Activated CD8-positive, alpha-beta memory T cell treated with anti-CD3 and anti-CD28 coated beads, Interleukin-2, amount 50 U/mL, for 48 hours (primary cell): Measurements from ENCODE around the gene MAK.
"Not testable (repeated sequence)": the region's sequence is repeated elsewhere in the genome, so short reads cannot be mapped to it uniquely, and the experiment has no call there.

Experiments
- DNase-seq: peaks from one replicate; pipeline ENCODE4 v3.0.0-alpha.2; 2020

Gene MAK

DNA sequence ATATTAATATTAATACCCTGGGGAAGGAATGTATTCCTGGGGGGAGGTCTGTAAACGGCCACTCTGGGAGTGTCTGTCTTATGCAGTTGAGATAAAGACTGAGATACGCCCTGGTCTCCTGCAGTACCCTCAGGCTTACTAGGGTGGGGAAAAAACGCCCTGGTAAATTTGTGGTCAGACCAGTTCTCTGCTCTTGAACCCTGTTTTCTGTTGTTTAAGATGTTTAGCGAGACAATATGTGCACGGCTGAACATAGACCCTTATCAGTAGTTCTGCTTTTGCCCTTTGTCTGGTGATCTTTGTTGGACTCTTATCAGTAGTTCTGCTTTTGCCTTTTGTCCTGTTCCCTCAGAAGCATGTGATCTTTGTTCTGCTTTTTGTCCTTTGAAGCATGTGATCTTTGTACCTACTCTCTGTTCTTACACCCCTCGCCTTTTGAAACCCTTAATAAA, 15.5 kb upstream of the MAK start:
- not testable (repeated sequence) for DNase-seq

DNA sequence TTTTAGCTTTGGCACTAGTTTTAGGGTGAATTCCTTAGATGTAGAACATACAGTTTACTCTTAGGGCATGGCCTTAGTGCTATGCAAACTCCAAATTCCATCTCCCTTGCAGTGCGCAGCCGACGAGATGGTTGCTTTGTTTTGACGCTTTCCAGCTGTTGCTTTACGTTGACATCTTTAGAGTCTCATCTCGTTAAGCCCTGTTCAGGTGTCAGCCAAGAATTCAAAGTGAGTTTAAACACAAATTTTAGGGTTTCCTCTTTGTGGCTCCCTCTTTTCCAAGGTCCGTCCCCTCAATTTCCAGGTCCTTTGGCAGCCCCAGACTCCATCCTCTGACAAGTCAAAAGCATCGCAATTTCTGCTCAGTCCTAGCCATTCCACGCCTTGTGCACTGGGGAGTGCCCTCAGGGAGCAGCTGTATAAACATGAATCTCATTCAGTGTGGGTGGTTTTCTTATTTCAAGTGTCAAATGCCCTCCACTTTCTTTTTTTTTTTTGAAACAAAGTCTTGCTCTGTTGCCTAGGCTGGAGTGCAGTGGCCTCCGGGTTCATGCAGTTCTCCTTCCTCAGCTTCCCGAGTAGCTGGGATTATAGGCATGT, 14.1 kb upstream of the MAK start:
- no peak for DNase-seq

DNA sequence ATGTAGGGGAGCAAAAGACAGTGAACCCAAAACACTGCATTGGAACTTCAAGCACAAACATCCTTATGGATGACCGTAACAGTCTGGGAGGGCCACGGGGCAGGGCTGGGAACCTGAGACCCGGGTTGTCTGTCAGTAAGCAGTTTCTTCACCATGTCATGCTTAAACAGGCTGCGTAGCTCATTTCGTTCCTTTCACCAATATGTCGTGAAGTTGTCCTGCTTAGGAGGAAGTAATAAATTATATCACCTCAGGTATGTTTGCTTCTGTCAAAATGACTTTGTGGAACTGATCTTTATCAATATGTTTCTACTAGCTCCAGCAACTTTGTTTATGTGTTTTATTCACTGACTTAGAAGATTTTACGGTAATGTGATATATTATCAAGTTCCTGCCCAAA, 12.4 kb upstream of the MAK start:
- no peak for DNase-seq

DNA sequence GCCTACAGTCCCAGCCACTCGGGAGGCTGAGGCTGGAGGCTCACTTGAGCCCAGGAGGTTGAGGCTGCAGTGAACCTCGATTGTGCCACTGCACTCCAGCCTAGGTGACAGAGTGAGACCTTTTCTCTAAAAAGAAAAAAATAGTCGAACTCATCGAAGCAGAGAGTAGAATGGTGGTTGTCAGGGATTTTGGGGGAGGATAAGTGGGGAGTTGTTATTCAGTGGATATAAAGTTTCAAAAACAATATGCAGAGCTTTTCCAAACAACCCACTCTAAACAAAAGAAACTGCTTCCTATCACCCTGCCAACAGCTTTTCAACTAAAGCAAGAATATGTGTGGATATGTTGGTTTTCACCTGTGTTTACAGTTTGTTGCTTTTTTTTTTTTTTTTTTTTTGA, 11.6 kb upstream of the MAK start:
- no peak for DNase-seq

DNA sequence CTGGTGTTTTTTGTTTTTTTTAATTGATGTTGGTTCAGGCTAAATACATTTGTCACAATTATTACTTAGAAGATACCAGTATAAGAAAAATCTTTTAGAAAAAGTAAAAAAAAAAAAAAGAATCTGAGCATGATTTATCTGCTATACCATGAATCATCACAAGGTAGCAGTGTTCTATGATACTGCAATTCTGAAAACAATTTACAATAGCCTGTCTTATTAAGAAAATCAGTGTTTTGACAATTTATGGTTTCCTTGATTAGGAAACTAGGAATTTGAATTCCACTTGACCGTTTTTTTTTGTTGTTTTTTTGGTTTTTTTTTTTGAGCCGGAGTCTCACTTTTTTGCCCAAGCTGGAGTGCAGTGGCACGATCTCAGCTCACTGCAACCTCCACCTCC, 9.3 kb upstream of the MAK start:
- no peak for DNase-seq

DNA sequence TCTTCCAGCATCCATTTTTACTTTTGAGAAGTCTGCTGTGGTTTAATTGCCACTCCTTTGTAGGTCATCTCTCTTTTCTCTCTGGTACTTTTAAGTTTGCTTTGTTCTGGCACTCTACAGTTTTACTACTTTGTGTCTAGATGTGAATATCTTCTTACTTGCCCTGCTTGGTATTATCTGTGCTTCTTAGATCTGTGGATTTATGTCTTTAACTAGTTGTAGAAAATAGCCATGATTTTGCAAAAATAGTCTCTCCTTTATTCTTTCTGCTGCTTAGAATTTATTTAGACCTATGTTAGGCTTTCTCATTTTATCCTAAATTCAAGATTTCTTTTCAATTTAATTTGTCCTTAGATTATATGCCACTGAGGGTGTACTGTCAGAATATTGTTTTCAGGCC, 5.2 kb upstream of the MAK start:
- no peak for DNase-seq

DNA sequence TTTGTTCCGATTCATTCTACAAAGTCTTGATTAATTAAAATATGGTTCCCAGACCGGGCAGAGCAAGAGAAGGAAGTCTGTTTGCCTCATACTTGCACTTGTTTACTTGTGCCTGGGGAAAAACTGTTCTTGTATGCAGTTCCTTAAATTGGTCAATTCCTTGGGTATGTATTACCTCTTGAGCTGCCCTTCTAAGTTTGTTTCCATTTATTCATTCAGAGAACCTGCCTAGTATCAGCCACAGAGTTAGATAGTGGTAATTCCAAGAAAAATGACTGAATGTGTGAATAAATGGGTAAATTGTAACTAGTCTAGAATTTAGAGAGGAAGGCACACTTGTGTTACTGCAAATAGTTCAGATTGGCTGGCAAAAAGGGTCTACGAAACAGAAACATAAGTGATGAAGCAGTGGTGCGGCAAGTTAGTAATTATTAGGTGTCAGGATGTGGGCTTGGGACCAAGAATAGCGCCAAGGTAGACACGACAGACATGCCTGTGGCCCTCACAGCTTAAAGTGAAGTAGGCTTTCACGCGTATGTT, 525 bp upstream of the MAK start:
- peak; percentile 57 for DNase-seq

DNA sequence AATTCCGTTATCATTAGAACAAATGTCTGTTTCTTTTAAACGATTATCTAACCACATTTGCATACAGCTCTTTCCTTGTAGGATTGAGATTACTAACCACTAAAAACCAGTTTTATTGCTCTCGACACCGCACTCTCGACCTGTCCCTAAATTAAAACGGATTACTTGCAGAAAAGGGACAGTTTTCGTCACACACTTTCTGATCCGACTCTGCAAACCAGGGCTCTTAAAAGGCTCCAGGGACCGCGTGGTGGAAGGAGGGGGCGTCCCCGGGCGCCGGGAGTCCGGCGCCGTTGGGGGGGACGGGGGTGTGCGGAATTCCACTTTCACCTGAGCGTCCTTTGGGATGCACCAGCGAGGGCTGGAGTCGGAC, 731 bp downstream of the MAK start:
- DNase-seq = no peak

DNA sequence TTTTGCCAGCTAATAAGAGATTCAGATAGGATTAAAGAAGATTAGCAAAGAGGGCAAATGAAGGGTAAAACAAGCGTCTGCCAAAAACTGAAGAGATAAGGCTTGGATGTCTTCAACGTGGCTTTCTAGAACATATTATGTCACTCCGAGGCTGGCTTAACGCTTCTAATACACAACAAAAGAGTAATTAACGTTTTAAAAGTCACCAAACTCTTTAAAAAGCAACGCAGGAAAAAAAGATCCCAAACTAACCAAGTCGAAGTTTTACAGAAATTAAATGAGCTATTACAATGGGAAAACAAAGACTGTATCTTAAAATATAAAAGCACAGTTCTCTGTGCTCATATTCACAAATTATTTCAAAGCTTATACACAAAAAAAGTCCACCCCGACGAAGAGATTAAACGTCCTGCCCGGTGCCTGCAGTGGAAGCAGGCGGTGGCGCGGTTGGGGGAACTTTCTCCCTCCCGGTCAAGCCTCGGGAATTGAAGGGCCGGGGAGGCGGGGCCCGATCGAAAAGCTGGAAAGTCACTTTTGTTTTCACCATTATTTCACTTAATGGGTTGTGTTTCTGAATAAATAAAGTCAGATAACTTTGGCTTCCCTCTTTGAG, 1.2 kb downstream of the MAK start:
- no peak for DNase-seq

DNA sequence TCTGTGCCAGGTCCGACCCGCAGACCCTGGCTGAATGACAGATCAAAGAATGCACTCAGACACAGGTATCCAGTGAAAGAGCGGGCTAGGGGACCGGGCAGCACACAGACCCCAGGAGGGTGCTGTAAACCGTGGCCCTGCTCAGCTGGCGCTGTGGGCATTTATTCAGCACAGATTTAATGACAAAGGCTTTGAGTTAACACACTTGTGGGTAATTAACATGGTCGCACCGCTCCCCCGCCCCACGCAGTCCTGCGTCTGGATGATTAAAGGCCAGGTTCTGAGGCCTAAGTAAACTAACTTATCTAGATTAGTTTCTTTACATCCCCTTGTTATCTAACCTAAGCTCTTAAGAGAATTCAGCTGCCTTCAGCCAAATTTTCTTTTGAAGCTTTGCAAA, 3.5 kb downstream of the MAK start:
- no peak for DNase-seq

DNA sequence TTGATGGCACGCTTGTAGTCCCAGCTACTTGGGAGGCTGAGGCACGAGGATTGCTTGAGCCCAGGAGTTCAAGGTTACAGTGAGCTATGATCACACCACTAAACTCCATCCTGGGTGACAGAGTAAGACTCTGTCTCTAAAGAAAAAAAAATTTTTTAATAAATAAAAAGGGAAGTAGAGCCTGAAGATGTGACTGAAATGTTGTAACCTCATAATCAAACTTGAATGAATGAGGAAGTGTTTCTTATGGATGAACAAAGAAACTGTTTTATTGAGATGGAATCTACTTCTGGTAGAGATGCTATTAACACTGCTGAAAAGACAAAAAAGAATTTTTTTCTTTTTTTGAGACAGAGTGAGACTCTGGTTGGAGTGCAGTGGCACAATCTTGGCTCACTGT, 6.7 kb downstream of the MAK start:
- no peak for DNase-seq

DNA sequence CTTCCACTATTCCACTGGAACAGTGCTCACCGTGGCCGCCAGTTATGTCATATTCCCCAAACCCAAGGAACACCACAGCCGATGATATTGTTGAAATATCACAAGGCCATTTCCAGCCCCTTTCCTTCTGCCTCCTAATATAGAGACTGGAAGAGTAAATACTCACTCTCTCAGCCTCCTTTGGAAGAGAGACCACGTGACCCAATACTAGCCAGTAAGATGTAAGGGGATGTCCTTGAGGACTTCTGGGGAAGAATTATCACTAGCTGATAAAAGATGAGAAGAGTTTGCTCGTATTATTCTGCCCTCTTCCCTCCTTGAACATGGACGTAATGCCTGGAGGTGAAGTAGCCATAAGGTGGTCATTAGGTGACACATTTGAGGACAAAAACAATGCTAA, 13.5 kb downstream of the MAK start:
- no peak for DNase-seq

DNA sequence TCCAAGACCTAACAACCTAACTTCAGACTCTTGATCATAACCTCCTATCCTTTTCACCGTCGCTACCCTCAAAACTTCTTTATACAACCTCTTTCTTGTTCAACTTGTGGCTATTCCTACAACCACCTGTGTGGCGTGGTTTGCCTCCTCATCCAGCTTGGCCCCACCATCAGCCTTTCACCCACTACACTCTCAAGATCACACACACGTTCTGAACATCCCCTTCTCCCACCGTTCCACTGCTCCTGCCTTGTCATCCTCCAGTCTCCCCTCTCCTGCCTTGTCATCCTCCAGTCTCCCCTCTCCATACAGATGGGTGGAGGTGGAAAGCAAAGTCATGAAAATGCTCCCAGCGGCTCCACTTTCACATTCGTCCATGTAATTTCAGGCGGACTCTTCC, 14.0 kb downstream of the MAK start:
- no peak for DNase-seq

DNA sequence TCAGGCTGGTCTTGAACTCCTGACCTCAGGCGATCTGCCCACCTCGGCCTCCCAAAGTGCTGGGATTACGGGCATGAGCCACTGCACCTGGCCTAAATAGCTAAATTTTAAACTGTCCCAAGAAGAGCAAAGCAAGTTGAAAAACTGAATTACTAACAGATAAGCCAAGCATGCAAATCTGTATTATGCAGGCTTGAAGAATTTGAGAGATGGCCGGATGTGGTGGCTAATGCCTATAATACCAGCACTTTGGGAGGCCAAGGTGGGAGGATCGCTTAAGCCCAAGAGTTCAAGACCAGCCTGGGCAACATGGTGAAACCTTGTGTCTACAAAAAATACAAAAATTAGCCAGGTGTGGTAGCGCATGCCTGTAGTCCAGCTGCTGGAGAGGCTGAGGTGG, 24.2 kb downstream of the MAK start:
- not testable (repeated sequence) for DNase-seq

DNA sequence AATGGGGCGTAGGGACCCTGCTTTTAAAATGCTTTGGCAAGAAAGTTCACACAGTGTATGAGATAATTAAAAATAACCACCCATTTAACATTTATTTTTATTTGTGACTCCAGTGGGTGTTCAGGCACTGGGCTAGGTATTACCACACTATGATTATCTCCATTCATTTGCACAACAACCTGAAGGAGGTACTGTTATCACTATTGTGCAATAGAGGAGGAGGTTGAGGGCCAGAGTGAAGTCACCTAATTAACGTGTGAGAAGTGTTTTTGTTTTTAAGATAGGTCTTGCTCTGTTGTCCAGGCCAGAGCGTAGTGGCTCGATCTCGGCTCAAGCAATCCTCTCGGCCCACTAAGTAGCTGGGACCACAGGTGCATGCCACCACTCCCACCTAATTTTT, 29.2 kb downstream of the MAK start:
- no peak for DNase-seq

DNA sequence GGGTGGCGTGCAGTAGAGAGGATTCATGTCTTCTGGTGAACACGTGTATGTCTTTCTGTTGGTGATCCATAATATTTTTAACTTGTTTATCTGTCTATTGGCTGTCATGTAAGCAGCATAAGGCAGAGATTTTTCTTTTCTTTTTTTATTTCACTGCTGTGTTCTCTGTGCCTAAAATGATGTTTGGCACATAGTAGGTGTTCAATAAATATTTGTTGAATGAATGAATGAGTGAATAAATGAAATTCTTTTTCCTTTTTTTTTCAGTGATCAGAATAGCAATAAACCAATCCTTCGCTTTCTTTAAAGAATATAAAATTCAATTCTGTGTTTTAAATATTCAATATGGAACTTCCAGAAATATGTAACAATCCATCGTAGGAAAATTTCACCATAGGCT, 30.0 kb downstream of the MAK start:
- DNase-seq = no peak

DNA sequence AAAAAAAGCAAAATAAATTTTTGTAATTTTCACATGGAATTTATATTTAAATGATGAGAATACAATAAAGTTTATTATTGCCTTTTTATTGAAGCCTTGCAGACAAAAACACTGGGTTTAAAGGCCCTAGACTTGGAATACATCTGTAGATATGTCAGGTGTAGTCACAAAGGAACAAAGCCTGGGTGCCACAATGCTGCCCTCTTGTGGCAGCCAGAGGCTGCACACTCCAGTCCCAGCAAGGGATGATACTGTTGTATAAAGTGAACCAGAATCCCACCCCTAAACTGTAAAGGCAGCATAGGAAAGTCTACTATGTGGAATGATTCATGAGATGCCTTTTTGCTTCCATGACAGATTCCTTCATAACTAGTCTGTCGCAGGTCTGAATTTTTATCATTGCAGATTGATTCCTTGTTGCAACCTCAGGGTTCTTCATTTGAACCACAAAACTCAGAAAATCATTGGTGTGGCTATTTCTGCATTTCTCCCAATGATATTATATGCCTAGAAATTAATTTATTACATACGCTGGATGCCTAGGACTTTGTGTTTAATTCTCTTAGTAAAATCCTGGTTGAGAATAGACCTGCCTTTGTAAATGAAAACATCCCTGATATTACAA, 37.0 kb downstream of the MAK start:
- DNase-seq = peak; percentile 76

DNA sequence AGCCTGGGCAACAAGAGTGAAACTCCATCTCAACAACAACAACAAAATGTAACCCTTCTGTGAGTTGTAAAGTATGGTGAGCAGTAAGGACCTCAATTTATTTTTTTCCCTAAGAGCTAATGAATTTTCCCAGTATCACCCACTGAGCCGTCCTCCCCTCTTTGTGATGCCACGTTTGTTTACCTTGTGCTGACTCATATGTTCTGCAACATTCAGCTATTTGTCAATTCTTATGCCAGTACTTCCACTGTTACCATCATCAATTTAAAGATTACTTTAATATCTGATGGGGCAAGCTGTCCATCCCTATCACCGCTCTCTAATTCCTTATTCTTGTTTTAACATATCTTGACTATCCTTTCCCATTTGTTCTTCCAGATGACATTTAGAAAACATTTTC, 37.5 kb downstream of the MAK start:
- no peak for DNase-seq

DNA sequence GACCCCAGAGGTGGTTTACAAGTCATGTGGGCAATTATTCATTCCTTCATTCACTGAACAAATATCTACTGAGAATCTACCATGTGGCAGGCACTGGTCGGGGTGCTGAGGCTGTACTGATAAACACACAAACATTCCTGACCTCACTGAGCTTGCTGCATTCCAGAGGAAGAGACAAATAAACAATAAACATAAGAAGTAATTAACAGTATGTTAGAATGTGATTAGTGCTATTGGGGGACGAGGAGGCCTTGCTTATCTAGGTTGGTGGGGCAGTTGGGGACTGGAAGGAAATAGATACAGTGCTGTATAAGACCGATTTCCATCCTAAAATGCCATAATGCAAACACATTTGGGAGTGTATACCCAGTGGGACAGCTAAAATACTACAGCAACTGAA, 44.1 kb downstream of the MAK start:
- no peak for DNase-seq

DNA sequence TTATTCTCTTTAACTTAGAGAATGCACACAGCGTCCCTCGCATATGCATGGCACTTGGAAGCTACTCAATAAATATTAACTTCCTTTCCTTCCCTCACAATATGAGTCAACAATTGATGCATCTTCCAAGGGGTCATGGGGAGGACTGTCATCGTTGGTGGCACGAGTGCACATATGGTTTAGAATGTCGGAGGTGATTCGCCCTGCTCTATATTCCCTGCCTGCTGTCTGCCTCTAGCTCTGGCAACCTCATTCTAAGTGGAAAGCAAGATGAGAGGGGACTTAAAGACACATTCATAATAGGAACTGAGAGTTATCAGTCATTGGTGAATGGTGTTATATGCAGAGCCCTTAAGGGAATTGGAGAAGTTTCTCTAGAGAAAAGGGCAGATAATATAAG, 44.6 kb downstream of the MAK start:
- no peak for DNase-seq

DNA sequence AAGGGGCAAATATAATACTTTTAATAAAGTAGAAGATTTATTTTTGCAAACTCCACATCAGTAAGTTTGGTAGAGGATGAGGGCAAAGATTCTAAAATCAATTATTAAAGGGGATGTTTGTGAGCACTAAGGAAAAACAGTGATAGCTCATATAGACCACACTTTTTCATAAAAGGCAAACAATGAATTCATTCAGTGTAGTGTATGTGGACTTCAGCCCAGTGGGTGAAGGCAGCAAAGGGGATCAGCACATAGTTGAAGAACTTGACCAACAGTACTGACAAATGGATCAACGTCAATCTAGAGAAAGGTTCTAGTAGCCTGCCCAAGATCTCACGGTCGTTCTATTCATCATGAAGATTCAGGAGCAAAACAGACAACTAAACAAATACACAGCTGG, 45.3 kb downstream of the MAK start:
- DNase-seq = no peak

DNA sequence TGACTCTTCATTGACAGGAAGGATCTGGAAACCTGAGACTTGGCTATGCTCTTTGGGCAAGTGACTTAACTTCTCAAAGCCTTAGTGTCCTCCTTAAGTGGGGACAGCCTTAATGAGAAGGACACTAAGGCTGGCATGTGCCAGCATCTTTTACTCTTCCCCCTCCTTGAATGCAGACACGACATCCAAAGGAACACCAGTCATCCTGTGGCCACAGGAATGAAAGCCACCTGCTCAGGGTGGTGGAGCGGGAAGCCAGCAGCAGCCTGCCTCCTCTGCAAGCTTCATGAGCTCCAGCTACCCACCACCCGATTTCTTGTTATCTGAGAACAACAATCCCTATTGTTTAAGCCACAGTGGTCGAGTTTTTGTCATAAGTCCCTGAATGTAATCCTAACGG, 46.2 kb downstream of the MAK start:
- DNase-seq = no peak

DNA sequence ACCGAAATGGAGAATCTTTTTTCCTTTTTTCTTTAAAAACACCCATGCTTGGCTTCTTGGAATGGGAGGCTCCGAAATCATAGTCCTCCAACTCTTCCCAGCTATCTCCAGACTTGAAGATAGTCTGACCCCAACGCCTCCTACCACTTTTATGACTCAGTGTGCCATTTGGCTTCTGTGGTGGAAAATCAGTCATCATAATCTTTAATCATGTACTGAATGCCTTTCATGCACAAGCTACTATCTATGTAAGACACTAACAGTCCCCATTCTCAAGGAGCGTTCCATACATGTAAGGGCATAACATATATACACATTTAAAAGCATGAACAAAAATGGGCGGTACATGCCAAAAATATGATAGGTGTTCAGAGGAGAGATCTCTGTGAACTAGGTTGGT, 46.7 kb downstream of the MAK start:
- no peak for DNase-seq

DNA sequence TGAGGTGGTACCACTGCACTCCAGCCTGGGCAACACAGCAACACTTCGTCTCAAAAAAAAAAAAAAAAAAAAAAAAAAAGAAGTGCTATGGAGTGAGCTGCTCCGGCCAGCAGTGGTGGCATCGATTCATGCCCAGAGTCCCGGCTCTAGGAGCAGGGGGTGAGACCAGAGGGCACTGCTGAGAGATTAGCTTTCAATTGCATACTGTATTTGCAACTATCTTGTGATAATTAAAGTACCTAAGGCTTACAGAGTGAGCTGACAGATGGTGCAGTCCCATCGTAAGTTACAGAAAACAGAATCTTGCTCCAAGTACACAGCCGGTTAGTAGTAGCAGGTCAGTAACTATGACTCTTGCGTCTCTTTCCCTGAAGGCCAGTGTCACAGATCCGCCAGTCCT, 59.3 kb downstream of the MAK start:
- DNase-seq = no peak

DNA sequence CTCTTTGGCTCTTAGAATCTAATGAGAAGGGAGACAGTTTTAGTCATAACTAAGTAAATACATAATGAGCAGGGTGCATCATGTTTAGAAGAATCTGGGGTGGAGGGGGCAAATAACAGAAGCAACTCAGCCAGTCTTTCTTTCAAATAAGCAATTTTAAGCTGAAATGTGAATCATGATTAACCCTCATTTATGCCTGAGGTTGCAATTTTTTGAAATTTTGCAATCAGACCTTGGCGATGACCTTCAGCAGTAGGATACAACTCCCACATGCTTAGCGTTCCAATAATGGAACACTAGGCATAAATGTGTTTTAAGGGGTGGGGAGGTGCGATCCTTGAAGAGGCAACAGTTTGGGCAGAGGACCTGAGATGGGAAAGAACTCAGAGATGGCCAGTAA, 60.1 kb downstream of the MAK start:
- no peak for DNase-seq
